GM10847 (cell line): ENCODE data around the gene PNCK.

Experiments
- POLR2A ChIP-seq: IDR thresholded peaks from 2 replicates; pipeline ENCODE4 v1.6.1; 2011; ENCODE audit not compliant: insufficient read length; ENCODE audit errors: extremely low read depth

Gene PNCK

GRCh38 chrX:153638436-153639176, 35.0 kb downstream of the PNCK start:
- no peak for TF ChIP-seq POLR2A

- no peak for TF ChIP-seq POLR2A
Observed at GRCh38 chrX:153638041-153638371, 35.6 kb downstream of the PNCK start.

- no peak for TF ChIP-seq POLR2A
Observed at GRCh38 chrX:153637121-153638040, 36.2 kb downstream of the PNCK start.

- TF ChIP-seq POLR2A, result no peak
Observed at GRCh38 chrX:153636716-153637115, 36.9 kb downstream of the PNCK start.

- TF ChIP-seq POLR2A, result no peak
Observed at GRCh38 chrX:153635788-153636668, 37.6 kb downstream of the PNCK start.

GRCh38 chrX:153635388-153635787, 38.2 kb downstream of the PNCK start:
- no peak for TF ChIP-seq POLR2A

GRCh38 chrX:153634832-153635231, 38.8 kb downstream of the PNCK start:
- TF ChIP-seq POLR2A, result no peak

- TF ChIP-seq POLR2A, result no peak
Observed at GRCh38 chrX:153634236-153634635, 39.4 kb downstream of the PNCK start.

GRCh38 chrX:153633607-153634180, 39.9 kb downstream of the PNCK start:
- no peak for TF ChIP-seq POLR2A

- TF ChIP-seq POLR2A, result no peak
Observed at GRCh38 chrX:153633048-153633447, 40.6 kb downstream of the PNCK start.

GRCh38 chrX:153632595-153632946, 41.0 kb downstream of the PNCK start:
- TF ChIP-seq POLR2A, result no peak

GRCh38 chrX:153631907-153632594, 41.6 kb downstream of the PNCK start:
- TF ChIP-seq POLR2A, result no peak

- no peak for TF ChIP-seq POLR2A
Observed at GRCh38 chrX:153631346-153631745, 42.3 kb downstream of the PNCK start.

GRCh38 chrX:153628665-153629064, 44.9 kb downstream of the PNCK start:
- no peak for TF ChIP-seq POLR2A

GRCh38 chrX:153628129-153628528, 45.5 kb downstream of the PNCK start:
- no peak for TF ChIP-seq POLR2A

- no peak for TF ChIP-seq POLR2A
Observed at GRCh38 chrX:153627675-153628111, 45.9 kb downstream of the PNCK start.
